ENCODE measurements around the gene SPINT1.
"Not testable (repeated sequence)": the region's sequence is repeated elsewhere in the genome, so short reads cannot be mapped to it uniquely, and the experiment has no call there.

Gene SPINT1

GRCh38 chr15:40861147-40861546 lies 17.3 kb downstream of the SPINT1 start:
- not testable (repeated sequence) for DNase-seq

GRCh38 chr15:40863660-40864270 lies 19.9 kb downstream of the SPINT1 start:
- DNase-seq, result no peak

- no peak for DNase-seq
These were observed 23.4 kb downstream of the SPINT1 start for GRCh38 chr15:40867199-40867598.

- DNase-seq, result no peak
These were observed 25.8 kb downstream of the SPINT1 start for GRCh38 chr15:40869686-40870085.

GRCh38 chr15:40870716-40871115 lies 26.9 kb downstream of the SPINT1 start:
- no peak for DNase-seq

- DNase-seq, result no peak
These were observed 28.1 kb downstream of the SPINT1 start for GRCh38 chr15:40871749-40872617.

- no peak for DNase-seq
These were observed 29.2 kb downstream of the SPINT1 start for GRCh38 chr15:40872791-40873693.

- no peak for DNase-seq
These were observed 30.1 kb downstream of the SPINT1 start, which contains the start of gene RHOV for GRCh38 chr15:40873694-40874561. RHOV (minus strand) TSS chr15:40874234; CDS start chr15:40874139, 95 bp downstream.

GRCh38 chr15:40875991-40876730 lies 32.3 kb downstream of the SPINT1 start:
- no peak for DNase-seq

- DNase-seq, result no peak
These were observed 33.8 kb downstream of the SPINT1 start for GRCh38 chr15:40877694-40878093.

GRCh38 chr15:40878785-40879184 lies 34.9 kb downstream of the SPINT1 start:
- DNase-seq, result no peak

GRCh38 chr15:40879609-40880008 lies 35.8 kb downstream of the SPINT1 start:
- DNase-seq, result no peak

- DNase-seq, result no peak
These were observed 37.5 kb downstream of the SPINT1 start for GRCh38 chr15:40881351-40881750.

- no peak for DNase-seq
These were observed 42.7 kb downstream of the SPINT1 start for GRCh38 chr15:40886586-40886985.

GRCh38 chr15:40889112-40889511 lies 45.3 kb downstream of the SPINT1 start:
- no peak for DNase-seq

- DNase-seq, result no peak
These were observed 47.3 kb downstream of the SPINT1 start for GRCh38 chr15:40891138-40891537.

- DNase-seq, result no peak
These were observed 48.1 kb downstream of the SPINT1 start for GRCh38 chr15:40891810-40892446.

GRCh38 chr15:40892447-40893012 lies 48.7 kb downstream of the SPINT1 start:
- DNase-seq, result no peak

- DNase-seq, result no peak
These were observed 49.3 kb downstream of the SPINT1 start for GRCh38 chr15:40893019-40893670.
